ENCODE data around the gene NUDT4B. TPM values are rescaled to one million over a fixed set of nuclear protein-coding genes. Genes with fewer than 3 reads are reported as not detected.
A peak's percentile ranks its signal among the peaks of the same experiment; 100 is the strongest.
"Not testable (repeated sequence)": the region's sequence is repeated elsewhere in the genome, so short reads cannot be mapped to it uniquely, and the experiment has no call there.

NUDT4B gene
- 5.9 TPM for polyA plus RNA-seq (2012; ENCODE audit: missing spikeins)

GRCh38 chr1:148748563-148749334 lies at the start of gene NUDT4B:
Gene NUDT4B (plus strand): TSS chr1:148748774. CDS start chr1:148748953, 179 bp downstream.
- FAIRE-seq, result peak; percentile 70

GRCh38 chr1:148699357-148699756 lies 49.2 kb upstream of the NUDT4B start:
- DNase-seq (ENCODE audit: insufficient read length); FAIRE-seq: not testable (repeated sequence)

More at GRCh38 chr1:148748563-148749334, at the start of gene NUDT4B:
- not testable (repeated sequence) for DNase-seq (ENCODE audit: insufficient read length)

GRCh38 chr1:148702242-148702641 lies 46.3 kb upstream of the NUDT4B start:
- FAIRE-seq; DNase-seq (ENCODE audit: insufficient read length): not testable (repeated sequence)

- not testable (repeated sequence) for DNase-seq (ENCODE audit: insufficient read length); FAIRE-seq
Observed at GRCh38 chr1:148703973-148704591, 44.5 kb upstream of the NUDT4B start.

GRCh38 chr1:148705316-148705948 lies 43.1 kb upstream of the NUDT4B start:
- not testable (repeated sequence) for FAIRE-seq; DNase-seq (ENCODE audit: insufficient read length)

GRCh38 chr1:148708779-148709333 lies 39.7 kb upstream of the NUDT4B start:
- not testable (repeated sequence) for FAIRE-seq; DNase-seq (ENCODE audit: insufficient read length)

GRCh38 chr1:148710772-148711523 lies 37.6 kb upstream of the NUDT4B start:
- DNase-seq (ENCODE audit: insufficient read length); FAIRE-seq: not testable (repeated sequence)

GRCh38 chr1:148712353-148712752 lies 36.2 kb upstream of the NUDT4B start:
- DNase-seq (ENCODE audit: insufficient read length); FAIRE-seq: not testable (repeated sequence)

GRCh38 chr1:148715518-148715917 lies 33.1 kb upstream of the NUDT4B start:
- not testable (repeated sequence) for DNase-seq (ENCODE audit: insufficient read length); FAIRE-seq

GRCh38 chr1:148716966-148717520 lies 31.5 kb upstream of the NUDT4B start:
- not testable (repeated sequence) for DNase-seq (ENCODE audit: insufficient read length); FAIRE-seq

GRCh38 chr1:148720918-148721317 lies 27.7 kb upstream of the NUDT4B start:
- not testable (repeated sequence) for FAIRE-seq; DNase-seq (ENCODE audit: insufficient read length)

- DNase-seq (ENCODE audit: insufficient read length), result not testable (repeated sequence)
- FAIRE-seq, result peak; percentile 79
Observed at GRCh38 chr1:148722758-148723157, 25.8 kb upstream of the NUDT4B start.

GRCh38 chr1:148723515-148723914 lies 25.1 kb upstream of the NUDT4B start:
- FAIRE-seq, result not testable (repeated sequence)

GRCh38 chr1:148724872-148725271 lies 23.7 kb upstream of the NUDT4B start:
- FAIRE-seq; DNase-seq (ENCODE audit: insufficient read length): not testable (repeated sequence)

More at GRCh38 chr1:148723515-148723914, 25.1 kb upstream of the NUDT4B start:
- not testable (repeated sequence) for DNase-seq (ENCODE audit: insufficient read length)

- DNase-seq (ENCODE audit: insufficient read length); FAIRE-seq: not testable (repeated sequence)
Observed at GRCh38 chr1:148727862-148728261, 20.7 kb upstream of the NUDT4B start.

- FAIRE-seq, result peak; percentile 93
- DNase-seq (ENCODE audit: insufficient read length), result not testable (repeated sequence)
Observed at GRCh38 chr1:148729128-148729527, 19.4 kb upstream of the NUDT4B start.

- not testable (repeated sequence) for FAIRE-seq
Observed at GRCh38 chr1:148729541-148729940, 19.0 kb upstream of the NUDT4B start.

GRCh38 chr1:148732277-148732676 lies 16.3 kb upstream of the NUDT4B start:
- not testable (repeated sequence) for FAIRE-seq; DNase-seq (ENCODE audit: insufficient read length)

More at GRCh38 chr1:148729541-148729940, 19.0 kb upstream of the NUDT4B start:
- DNase-seq (ENCODE audit: insufficient read length), result not testable (repeated sequence)
